Measurements from ENCODE around the gene LAIR2.

LAIR2 gene

DNA sequence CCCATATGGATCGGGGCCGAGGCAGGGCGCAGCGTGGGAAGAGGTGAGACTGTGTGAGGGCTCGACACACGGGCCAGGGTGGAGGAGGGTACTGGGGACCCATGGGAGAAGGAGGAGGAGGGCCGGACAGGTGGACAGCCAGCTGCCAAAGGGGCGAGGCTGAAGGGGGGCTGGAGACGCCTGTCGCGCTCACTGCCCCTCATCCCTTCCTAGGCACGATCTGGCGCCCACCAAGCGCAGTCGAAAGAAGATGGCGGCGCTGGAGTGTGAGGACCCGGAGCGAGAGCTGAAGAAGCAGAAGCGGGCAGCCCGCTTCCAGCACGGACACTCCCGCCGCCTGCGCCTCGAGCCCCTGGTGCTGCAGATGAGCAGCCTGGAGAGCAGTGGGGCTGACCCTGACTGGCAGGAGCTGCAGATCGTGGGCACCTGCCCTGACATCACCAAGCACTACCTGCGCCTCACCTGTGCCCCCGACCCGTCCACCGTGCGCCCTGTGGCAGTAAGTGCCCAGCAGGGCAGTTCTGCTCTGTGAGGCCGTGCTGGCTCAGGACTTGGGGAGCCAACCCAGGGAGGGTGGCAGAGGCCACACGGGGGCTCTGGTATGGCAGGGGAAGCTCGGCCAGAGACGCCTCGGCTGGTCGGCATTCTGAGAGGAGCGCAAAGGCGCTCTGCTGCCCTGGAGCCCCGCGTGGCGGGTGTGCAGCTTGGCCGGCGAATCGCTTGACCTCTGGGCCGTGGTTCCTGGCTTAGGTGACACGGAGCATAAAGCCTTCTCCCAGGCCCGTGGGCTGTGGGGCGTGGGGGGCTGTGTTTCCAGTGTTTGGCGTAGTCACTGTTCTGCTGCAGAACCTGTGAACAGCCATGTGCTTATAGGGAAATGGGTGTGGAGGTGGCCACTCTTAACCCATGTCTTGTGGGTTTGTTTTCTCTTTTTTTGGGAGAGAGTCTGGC lies 45.9 kb upstream of the LAIR2 start:
- Histone ChIP-seq H3K36me3 (ENCODE audit: control insufficient read depth, insufficient read depth, low read length) (no peaks in the 10 kb centered on the region), H3K4me2 (ENCODE audit: low read length) (no peak overlapping the region), H3K27me3 (ENCODE audit: control insufficient read depth, insufficient read depth, low read length) (no peaks in the 10 kb centered on the region), H3K4me1 (no peaks in the 10 kb centered on the region), H3K27ac (no peak overlapping the region), H3K9me3 (ENCODE audit: control insufficient read depth, low read length) (no peaks in the 10 kb centered on the region), H3K79me2 (peaks cover 41% of the 10 kb centered on the region), H3K4me3 (ENCODE audit: low read depth, low read length) (no peak overlapping the region), H2AFZ (no peak overlapping the region), H3K9ac (no peak overlapping the region)
- TF ChIP-seq, protein P1, sequence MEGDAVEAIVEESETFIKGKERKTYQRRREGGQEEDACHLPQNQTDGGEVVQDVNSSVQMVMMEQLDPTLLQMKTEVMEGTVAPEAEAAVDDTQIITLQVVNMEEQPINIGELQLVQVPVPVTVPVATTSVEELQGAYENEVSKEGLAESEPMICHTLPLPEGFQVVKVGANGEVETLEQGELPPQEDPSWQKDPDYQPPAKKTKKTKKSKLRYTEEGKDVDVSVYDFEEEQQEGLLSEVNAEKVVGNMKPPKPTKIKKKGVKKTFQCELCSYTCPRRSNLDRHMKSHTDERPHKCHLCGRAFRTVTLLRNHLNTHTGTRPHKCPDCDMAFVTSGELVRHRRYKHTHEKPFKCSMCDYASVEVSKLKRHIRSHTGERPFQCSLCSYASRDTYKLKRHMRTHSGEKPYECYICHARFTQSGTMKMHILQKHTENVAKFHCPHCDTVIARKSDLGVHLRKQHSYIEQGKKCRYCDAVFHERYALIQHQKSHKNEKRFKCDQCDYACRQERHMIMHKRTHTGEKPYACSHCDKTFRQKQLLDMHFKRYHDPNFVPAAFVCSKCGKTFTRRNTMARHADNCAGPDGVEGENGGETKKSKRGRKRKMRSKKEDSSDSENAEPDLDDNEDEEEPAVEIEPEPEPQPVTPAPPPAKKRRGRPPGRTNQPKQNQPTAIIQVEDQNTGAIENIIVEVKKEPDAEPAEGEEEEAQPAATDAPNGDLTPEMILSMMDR (IDR thresholded peaks at IDR 0.05): no peak

- H3K4me2 ChIP-seq (ENCODE audit: low read length): no peak overlapping the region
- H3K9ac ChIP-seq: no peak overlapping the region
- TF ChIP-seq, protein P1 (IDR thresholded peaks at IDR 0.05): no peak
- peaks cover 29% of the 10 kb centered on the region for H3K79me2 ChIP-seq
- H3K27ac ChIP-seq: no peak overlapping the region
- no peak overlapping the region for H3K4me3 ChIP-seq (ENCODE audit: low read depth, low read length)
- no peak overlapping the region for H2AFZ ChIP-seq
- H3K9me3 ChIP-seq (ENCODE audit: control insufficient read depth, low read length): no peaks in the 10 kb centered on the region
- no peaks in the 10 kb centered on the region for H3K36me3 ChIP-seq (ENCODE audit: control insufficient read depth, insufficient read depth, low read length)
- no peaks in the 10 kb centered on the region for H3K27me3 ChIP-seq (ENCODE audit: control insufficient read depth, insufficient read depth, low read length)
- H3K4me1 ChIP-seq: no peaks in the 10 kb centered on the region
Measured at GRCh38 chr19:54457773-54458647, 44.6 kb upstream of the LAIR2 start.

DNA sequence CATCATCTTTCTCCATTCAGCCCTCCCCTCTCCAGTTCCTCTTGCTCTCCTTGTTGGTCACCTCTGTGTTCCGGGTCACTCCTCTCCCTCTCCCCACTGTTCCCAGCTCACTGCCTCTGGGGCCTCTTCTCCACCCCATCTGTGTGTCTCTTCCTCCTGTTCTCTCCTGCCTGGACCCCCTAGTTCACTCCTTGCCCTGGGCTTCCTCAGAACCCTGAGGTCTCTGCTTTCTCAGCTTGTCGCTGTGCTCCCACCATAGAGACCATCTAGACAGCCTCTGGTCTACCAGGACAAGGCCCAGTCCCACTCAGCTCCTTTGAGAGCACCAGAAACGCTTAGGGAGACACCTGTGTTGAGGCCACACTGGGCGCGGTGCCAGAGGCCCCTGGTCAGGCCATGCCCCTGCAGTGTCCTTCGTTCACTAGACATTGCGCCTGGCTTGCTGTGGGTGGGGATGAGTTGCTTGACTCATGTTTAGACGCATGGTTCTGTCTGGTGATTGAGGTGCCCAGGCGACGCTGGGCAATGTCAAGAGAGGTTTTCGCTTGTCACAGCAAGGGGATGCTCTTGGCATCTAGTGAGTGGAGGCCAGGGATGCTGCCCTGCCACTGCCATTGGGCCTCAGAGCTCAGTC lies 43.9 kb upstream of the LAIR2 start:
- Histone ChIP-seq H3K79me2 (peaks cover 23% of the 10 kb centered on the region), H3K4me3 (ENCODE audit: low read depth, low read length) (no peak overlapping the region), H3K27ac (no peak overlapping the region), H3K4me2 (ENCODE audit: low read length) (no peak overlapping the region), H3K4me1 (no peaks in the 10 kb centered on the region), H2AFZ (no peak overlapping the region), H3K9me3 (ENCODE audit: control insufficient read depth, low read length) (no peaks in the 10 kb centered on the region), H3K36me3 (ENCODE audit: control insufficient read depth, insufficient read depth, low read length) (no peaks in the 10 kb centered on the region), H3K9ac (no peak overlapping the region), H3K27me3 (ENCODE audit: control insufficient read depth, insufficient read depth, low read length) (no peaks in the 10 kb centered on the region)
- TF ChIP-seq, protein P1 (IDR thresholded peaks at IDR 0.05): no peak

DNA sequence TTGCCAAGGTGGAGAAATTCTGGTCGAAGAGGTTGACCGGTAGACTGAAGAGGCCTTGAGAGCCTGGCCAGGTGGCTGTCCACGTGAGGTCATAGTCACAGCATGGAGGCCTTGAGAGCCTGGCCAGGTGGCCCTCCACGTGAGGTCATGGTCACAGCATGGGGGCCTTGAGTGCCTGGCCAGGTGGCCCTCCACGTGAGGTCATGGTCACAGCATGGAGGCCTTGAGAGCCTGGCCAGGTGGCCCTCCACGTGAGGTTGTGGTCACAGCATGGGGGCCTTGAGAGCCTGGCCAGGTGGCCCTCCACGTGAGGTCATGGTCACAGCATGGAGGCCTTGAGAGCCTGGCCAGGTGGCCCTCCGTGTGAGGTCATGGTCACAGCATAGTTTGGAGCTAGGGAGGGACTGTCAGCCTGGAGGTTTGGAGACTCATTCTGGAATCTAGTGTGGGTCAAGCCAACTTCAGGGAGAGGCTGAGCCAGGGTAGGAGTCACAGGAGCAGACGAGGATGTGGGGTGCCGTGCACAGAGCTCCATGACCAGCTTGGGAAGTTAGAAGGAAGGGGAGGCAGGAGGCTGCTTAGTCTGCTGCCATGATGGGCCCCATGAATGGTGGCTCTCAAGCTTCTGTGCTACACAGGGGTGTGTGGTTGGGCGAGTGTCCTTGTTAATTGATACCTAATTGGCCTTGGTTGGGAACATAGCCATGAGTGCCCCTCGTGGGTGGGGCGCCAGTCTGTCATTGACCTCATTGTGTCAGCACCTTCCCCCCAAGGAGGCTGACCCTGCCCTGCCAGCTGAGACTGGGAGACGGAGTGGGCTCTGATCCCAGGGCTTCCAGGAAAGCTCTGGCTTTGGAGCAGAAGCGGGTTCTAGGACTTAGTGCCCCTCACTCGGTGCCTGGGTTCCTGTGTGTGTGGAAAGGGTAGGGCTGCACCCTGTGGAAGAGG lies 43.1 kb upstream of the LAIR2 start:
- no peaks in the 10 kb centered on the region for H3K27me3 ChIP-seq (ENCODE audit: control insufficient read depth, insufficient read depth, low read length)
- TF ChIP-seq, protein P1 (IDR thresholded peaks at IDR 0.05): no peak
- peaks cover 15% of the 10 kb centered on the region for H3K79me2 ChIP-seq
- no peak overlapping the region for H2AFZ ChIP-seq
- H3K9ac ChIP-seq: no peak overlapping the region
- no peak overlapping the region for H3K27ac ChIP-seq
- no peaks in the 10 kb centered on the region for H3K36me3 ChIP-seq (ENCODE audit: control insufficient read depth, insufficient read depth, low read length)
- H3K4me3 ChIP-seq (ENCODE audit: low read depth, low read length): no peak overlapping the region
- no peaks in the 10 kb centered on the region for H3K9me3 ChIP-seq (ENCODE audit: control insufficient read depth, low read length)
- H3K4me2 ChIP-seq (ENCODE audit: low read length): no peak overlapping the region
- H3K4me1 ChIP-seq: peaks cover 4% of the 10 kb centered on the region

Measured in parathyroid adenoma (tissue), 2 donors.